GM12878 (cell line): ENCODE measurements around the gene AGAP3. TPM values are rescaled to one million over a fixed set of nuclear protein-coding genes. Genes with fewer than 3 reads are reported as not detected.

Experiments
- ATAC-seq: fragments of 200-7000 bp; cut with Tn5 transposase; 3 replicates; pipeline ENCODE4 v1.9.1; 2020; ENCODE audit warnings: mild to moderate bottlenecking, moderate library complexity
- BruUV-seq: library from RNA; stranded (reverse); fragments of 400-500 nt; replicated peaks from 2 replicates; lab custom pipeline; 2021; lab: Mats Ljungman, UMichigan
- CTCF ChIA-PET: fragments of 300-600 bp; sonication (Branson Sonifier 250); formaldehyde crosslinking; extraction: SDS; loops from one replicate; lab custom pipeline; 2021; ENCODE audit warnings: inconsistent platforms; lab: Yijun Ruan, JAX
- POLR2A ChIA-PET: fragments of 350-600 bp; formaldehyde crosslinking; extraction: SDS; loops from one replicate; lab custom pipeline; 2021; ENCODE audit warnings: inconsistent platforms; lab: Charles Lee
- RAD21 ChIA-PET: fragments of 300-600 bp; sonication (Branson Sonifier 250); formaldehyde crosslinking; loops from one replicate; lab custom pipeline; 2023; ENCODE audit warnings: antibody characterized with exemption; ENCODE audit not compliant: unreplicated experiment; lab: Charles Lee
- SMC1A ChIA-PET: fragments of 300-600 bp; sonication (Branson Sonifier 250); formaldehyde crosslinking; loops from one replicate; lab custom pipeline; 2023; ENCODE audit not compliant: unreplicated experiment, uncharacterized antibody; lab: Charles Lee
- DNase-seq: peaks from one replicate; pipeline ENCODE4 v3.0.0-alpha.2; 2011; ENCODE audit warnings: low read depth, low spot score
- FAIRE-seq: peaks from 3 replicates; lab custom pipeline; 2011; peaks lifted over from hg19 to GRCh38; lab: Jason Lieb, UNC
- H2AFZ ChIP-seq: 2 replicates; pipeline ENCODE4 v1.6.0; 2011; ENCODE audit warnings: low read depth, low read length, control low read depth; ENCODE audit not compliant: control insufficient read depth
- H3K27ac ChIP-seq: 2 replicates; pipeline ENCODE4 v1.5.1; 2011; ENCODE audit warnings: control low read depth; ENCODE audit not compliant: control insufficient read depth, insufficient read depth
- H3K27me3 ChIP-seq, 2 experiments: replicated peaks in 1 of 2; 2 replicates each; pipeline versions ENCODE4 v1.6.0 to v1.6.1; 2011; ENCODE audit warnings: low read length in 1 of 2; ENCODE audit not compliant: control insufficient read depth in 2 of 2, insufficient read depth in 2 of 2
- H3K36me3 ChIP-seq, 2 experiments: 2 replicates each; pipeline ENCODE4 v1.5.1; 2011; ENCODE audit warnings: low read length in 1 of 2; ENCODE audit not compliant: control insufficient read depth in 2 of 2, insufficient read depth in 2 of 2
- H3K4me1 ChIP-seq: 2 replicates; pipeline ENCODE4 v1.6.1; 2011; ENCODE audit warnings: mild to moderate bottlenecking, low read length, moderate library complexity, mixed read lengths; ENCODE audit not compliant: control insufficient read depth, insufficient read depth
- H3K4me2 ChIP-seq: 2 replicates; pipeline ENCODE4 v1.6.0; 2011; ENCODE audit warnings: control low read depth; ENCODE audit not compliant: control insufficient read depth, insufficient read depth
- H3K4me3 ChIP-seq: fragments of 200-600 bp; sonication (generic); 2 replicates; pipeline ENCODE4 v1.5.1; 2016
- H3K79me2 ChIP-seq: 2 replicates; pipeline ENCODE4 v1.6.0; 2011; ENCODE audit warnings: low read length; ENCODE audit not compliant: control insufficient read depth, insufficient read depth
- H3K9ac ChIP-seq: 2 replicates; pipeline ENCODE4 v1.8.0; 2011; ENCODE audit warnings: low read length, control low read depth, mixed read lengths; ENCODE audit not compliant: control insufficient read depth, insufficient read depth
- H3K9me3 ChIP-seq: replicated peaks from 3 replicates; pipeline ENCODE4 v1.5.1; 2011; ENCODE audit warnings: mild to moderate bottlenecking, low read length; ENCODE audit not compliant: control insufficient read depth, insufficient read depth
- H4K20me1 ChIP-seq: 2 replicates; pipeline ENCODE4 v1.6.0; 2011; ENCODE audit not compliant: control insufficient read depth, insufficient read depth
- ASH2L ChIP-seq: fragments of 300-600, 200-600 bp; sonication (generic); IDR thresholded peaks from 2 replicates; pipeline ENCODE4 v1.6.1; 2017; ENCODE audit warnings: low read depth, mild to moderate bottlenecking, borderline replicate concordance
- CHD2 ChIP-seq: IDR thresholded peaks from 2 replicates; pipeline ENCODE4 v1.6.1; 2011; ENCODE audit warnings: low read depth, low read length, improper control_type of control experiment, borderline replicate concordance
- EGR1 ChIP-seq, 2 experiments: IDR thresholded peaks; 1 replicate in 1 of 2; 2 replicates in 1 of 2; pipeline ENCODE4 v1.6.1; 2011 to 2012; ENCODE audit warnings: low read depth in 2 of 2, low read length in 2 of 2, borderline replicate concordance in 1 of 2, mild to moderate bottlenecking in 1 of 2, moderate library complexity in 1 of 2
- ETV6 ChIP-seq, 2 experiments: fragments of 450-650 bp in 1 of 2; IDR thresholded peaks in 1 of 2; conservative IDR thresholded peaks in 1 of 2; 2 replicates each; pipeline ENCODE4 v1.6.1; 2014; ENCODE audit warnings: antibody characterized with exemption in 1 of 2, borderline replicate concordance in 1 of 2, low read depth in 1 of 2, mild to moderate bottlenecking in 1 of 2, moderate library complexity in 1 of 2
- FOS ChIP-seq: IDR thresholded peaks from 3 replicates; pipeline ENCODE4 v1.6.1; 2011; ENCODE audit warnings: borderline replicate concordance; ENCODE audit not compliant: insufficient read length; ENCODE audit errors: extremely low read depth
- GATAD2B ChIP-seq: fragments of 450-650 bp; conservative IDR thresholded peaks from 2 replicates; pipeline ENCODE4 v1.6.1; 2017; ENCODE audit warnings: low read depth, mild to moderate bottlenecking, moderate library complexity
- MAX ChIP-seq: IDR thresholded peaks from 2 replicates; pipeline ENCODE4 v1.6.1; 2012; ENCODE audit warnings: low read depth, low read length, improper control_type of control experiment
- MXI1 ChIP-seq: fragments of 150-350 bp; IDR thresholded peaks from 2 replicates; pipeline ENCODE4 v1.6.1; 2011; ENCODE audit warnings: low read depth, mild to moderate bottlenecking, inconsistent platforms, low read length, improper control_type of control experiment
- SIN3A ChIP-seq: IDR thresholded peaks from 2 replicates; pipeline ENCODE4 v1.6.1; 2012; ENCODE audit warnings: low read depth, low read length, improper control_type of control experiment
- SMARCA5 ChIP-seq: fragments of 450-650 bp; IDR thresholded peaks from 2 replicates; pipeline ENCODE4 v1.6.1; 2017; ENCODE audit warnings: mild to moderate bottlenecking
- TCF7 ChIP-seq: IDR thresholded peaks from 2 replicates; pipeline ENCODE4 v1.6.1; 2014; ENCODE audit warnings: antibody characterized with exemption, borderline replicate concordance
- whole genome bisulfite sequencing: methylation state at CpG from one replicate; pipeline ENCODE4 v1.1.6; 2016; ENCODE audit warnings: low lambda C conversion rate; ENCODE audit not compliant: insufficient replicate concordance, insufficient coverage; ENCODE audit errors: missing lambda C conversion rate; 5-methylcytosine and 5-hydroxymethylcytosine counted together
- in situ Hi-C: fragments of 300-500 bp; cut with MboI; formaldehyde crosslinking; loops from 9 replicates; pipeline ENCODE4 v1.14.3; 2018; ENCODE audit warnings: mixed read lengths
- intact Hi-C: fragments of 100-400 bp; cut with micrococcal nuclease; formaldehyde crosslinking; loops from one replicate; pipeline ENCODE4 v1.14.2; 2022; ENCODE audit not compliant: unreplicated experiment
- polyA plus RNA-seq, 11 experiments: library from polyadenylated mRNA; depleted of rRNA in 4 of 11; unstranded in 6 of 11; stranded (reverse) in 5 of 11; fragments of >200 nt; fragmentation: Nextera tagmentation in 4 of 11; fragmentation: Illumina TruSeq in 1 of 11; extraction: Ambion mirVana in 4 of 11; extraction: Trizol in 1 of 11; gene quantifications; 1 replicate in 1 of 11; 2 replicates in 10 of 11; pipeline versions ENCODE4 v1.2.1 to v1.2.3, GENCODE V29; 2011 to 2016; ENCODE audit warnings: inconsistent platforms in 2 of 11, missing spikeins in 2 of 11, low read depth in 1 of 11
- total RNA-seq, 4 experiments: library from RNA; depleted of rRNA in 3 of 4; stranded (reverse); fragments of >200 nt in 3 of 4; fragmentation: Illumina TruSeq in 1 of 4; extraction: Trizol in 1 of 4; gene quantifications; 2 replicates each; pipeline versions ENCODE4 v1.2.1 to v1.2.3, GENCODE V29; 2013 to 2021
- TF ChIP-seq, protein P1 (sequence below): fragments of 450-650 bp; IDR thresholded peaks from 2 replicates; pipeline ENCODE4 v1.6.1; 2018; ENCODE audit warnings: borderline replicate concordance, mild to moderate bottlenecking; ENCODE audit not compliant: partially characterized antibody
- TF ChIP-seq, protein P2 (sequence below): fragments of 150-350 bp; IDR thresholded peaks from 2 replicates; pipeline ENCODE4 v1.6.1; 2014; ENCODE audit warnings: mild to moderate bottlenecking, low read depth, low read length
- TF ChIP-seq, protein P3 (sequence below): IDR thresholded peaks from 2 replicates; pipeline ENCODE4 v1.6.1; 2012; ENCODE audit warnings: low read depth, low read length, improper control_type of control experiment

Gene AGAP3
- total and polyA plus RNA-seq, 10 of the 15 experiments (the other 5 are each of a cell fraction or from before 2014, with no cell fraction given) = 1.8 to 68.1 (median 15.7) TPM

GRCh38 chr7:151135866-151136843 is 49.9 kb downstream of the AGAP3 start (continued):
- TF ChIP-seq, protein P1, sequence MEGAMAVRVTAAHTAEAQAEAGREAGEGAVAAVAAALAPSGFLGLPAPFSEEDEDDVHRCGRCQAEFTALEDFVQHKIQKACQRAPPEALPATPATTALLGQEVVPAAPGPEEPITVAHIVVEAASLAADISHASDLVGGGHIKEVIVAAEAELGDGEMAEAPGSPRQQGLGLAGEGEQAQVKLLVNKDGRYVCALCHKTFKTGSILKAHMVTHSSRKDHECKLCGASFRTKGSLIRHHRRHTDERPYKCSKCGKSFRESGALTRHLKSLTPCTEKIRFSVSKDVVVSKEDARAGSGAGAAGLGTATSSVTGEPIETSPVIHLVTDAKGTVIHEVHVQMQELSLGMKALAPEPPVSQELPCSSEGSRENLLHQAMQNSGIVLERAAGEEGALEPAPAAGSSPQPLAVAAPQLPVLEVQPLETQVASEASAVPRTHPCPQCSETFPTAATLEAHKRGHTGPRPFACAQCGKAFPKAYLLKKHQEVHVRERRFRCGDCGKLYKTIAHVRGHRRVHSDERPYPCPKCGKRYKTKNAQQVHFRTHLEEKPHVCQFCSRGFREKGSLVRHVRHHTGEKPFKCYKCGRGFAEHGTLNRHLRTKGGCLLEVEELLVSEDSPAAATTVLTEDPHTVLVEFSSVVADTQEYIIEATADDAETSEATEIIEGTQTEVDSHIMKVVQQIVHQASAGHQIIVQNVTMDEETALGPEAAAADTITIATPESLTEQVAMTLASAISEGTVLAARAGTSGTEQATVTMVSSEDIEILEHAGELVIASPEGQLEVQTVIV = no peak
- no peak for TF ChIP-seq SIN3A

GRCh38 chr7:151137076-151137675 is 50.9 kb downstream of the AGAP3 start:
- no TSS peak for BruUV-seq
- 81% methylated on average over 22 of the region's 22 CpGs for WGBS
- RAD21 ChIA-PET = no interaction called here
- TF ChIP-seq TCF7 (no peak), FOS (no peak), MXI1 (no peak), EGR1 (IDR thresholded peaks at IDR 0.05; ENCODE audit: borderline replicate concordance in 1 of 2, low read depth in 2 of 2, low read length in 2 of 2) (no peak), ETV6 (conservative IDR thresholded peaks at IDR 0.05 in 1 of 2, IDR thresholded peaks at IDR 0.05 in 1 of 2; ENCODE audit: borderline replicate concordance in 1 of 2, low read depth in 1 of 2) (no peak), SMARCA5 (no peak), CHD2 (no peak), ASH2L (no peak), MAX (no peak), GATAD2B (no peak)
- TF ChIP-seq, protein P2, sequence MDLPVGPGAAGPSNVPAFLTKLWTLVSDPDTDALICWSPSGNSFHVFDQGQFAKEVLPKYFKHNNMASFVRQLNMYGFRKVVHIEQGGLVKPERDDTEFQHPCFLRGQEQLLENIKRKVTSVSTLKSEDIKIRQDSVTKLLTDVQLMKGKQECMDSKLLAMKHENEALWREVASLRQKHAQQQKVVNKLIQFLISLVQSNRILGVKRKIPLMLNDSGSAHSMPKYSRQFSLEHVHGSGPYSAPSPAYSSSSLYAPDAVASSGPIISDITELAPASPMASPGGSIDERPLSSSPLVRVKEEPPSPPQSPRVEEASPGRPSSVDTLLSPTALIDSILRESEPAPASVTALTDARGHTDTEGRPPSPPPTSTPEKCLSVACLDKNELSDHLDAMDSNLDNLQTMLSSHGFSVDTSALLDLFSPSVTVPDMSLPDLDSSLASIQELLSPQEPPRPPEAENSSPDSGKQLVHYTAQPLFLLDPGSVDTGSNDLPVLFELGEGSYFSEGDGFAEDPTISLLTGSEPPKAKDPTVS = no peak
- TF ChIP-seq, protein P3, sequence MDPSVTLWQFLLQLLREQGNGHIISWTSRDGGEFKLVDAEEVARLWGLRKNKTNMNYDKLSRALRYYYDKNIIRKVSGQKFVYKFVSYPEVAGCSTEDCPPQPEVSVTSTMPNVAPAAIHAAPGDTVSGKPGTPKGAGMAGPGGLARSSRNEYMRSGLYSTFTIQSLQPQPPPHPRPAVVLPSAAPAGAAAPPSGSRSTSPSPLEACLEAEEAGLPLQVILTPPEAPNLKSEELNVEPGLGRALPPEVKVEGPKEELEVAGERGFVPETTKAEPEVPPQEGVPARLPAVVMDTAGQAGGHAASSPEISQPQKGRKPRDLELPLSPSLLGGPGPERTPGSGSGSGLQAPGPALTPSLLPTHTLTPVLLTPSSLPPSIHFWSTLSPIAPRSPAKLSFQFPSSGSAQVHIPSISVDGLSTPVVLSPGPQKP = no peak

More at GRCh38 chr7:151137076-151137675, 50.9 kb downstream of the AGAP3 start:
- ChIA-PET POLR2A (no interaction called here), SMC1A (no interaction called here), CTCF (no interaction called here)
- intact Hi-C loops = no loop called here
- H3K27me3 ChIP-seq = no peaks in the 10 kb centered on the region
- ATAC-seq (no peak), FAIRE-seq (no peak), DNase-seq (no peak)
- H3K36me3 ChIP-seq = peaks cover 3 to 6% of the 10 kb centered on the region in 2 experiments; a peak in 2 of 4 replicates
- H3K4me1 ChIP-seq = no peaks in the 10 kb centered on the region
- H3K4me2 ChIP-seq = no peak overlapping the region
- no peaks in the 10 kb centered on the region for H3K79me2 ChIP-seq
- H3K9ac ChIP-seq = no peak overlapping the region
- no peak overlapping the region for H3K27ac ChIP-seq
- H3K4me3 ChIP-seq = no peak overlapping the region
- H3K9me3 ChIP-seq = no peaks in the 10 kb centered on the region
- H4K20me1 ChIP-seq = no peaks in the 10 kb centered on the region
- no peak overlapping the region for H2AFZ ChIP-seq
- in situ Hi-C loops = no loop called here
